Stimulated activated CD8-positive, alpha-beta memory T cell treated with anti-CD3 and anti-CD28 coated beads, Interleukin-2, amount 100 ng/mL, for 1 hour (primary cell): Measurements from ENCODE around the gene MINK1.
A peak's percentile ranks its signal among the peaks of the same experiment; 100 is the strongest.
"Not testable (repeated sequence)": the region's sequence is repeated elsewhere in the genome, so short reads cannot be mapped to it uniquely, and the experiment has no call there.

Source experiments
- DNase-seq, 2 donors: peaks; one replicate each; pipeline ENCODE4 v3.0.0-alpha.2; 2020; ENCODE audit warnings: low read depth in 2 of 2

Gene MINK1

GRCh38 chr17:4899341-4900230 lies 66.4 kb downstream of the MINK1 start, which contains the start of gene C17orf107:
Gene C17orf107, plus strand, starts transcription at chr17:4899536. Its CDS starts 227 bp downstream, at chr17:4899763.
- DNase-seq, result peak; percentile 86 to 87

GRCh38 chr17:4900231-4901107 lies 67.3 kb downstream of the MINK1 start:
- no peak for DNase-seq

- no peak for DNase-seq
These were observed 68.0 kb downstream of the MINK1 start for GRCh38 chr17:4901108-4901647.

GRCh38 chr17:4901648-4902344 lies 68.7 kb downstream of the MINK1 start:
- DNase-seq, result no peak

- no peak for DNase-seq
These were observed 69.4 kb downstream of the MINK1 start for GRCh38 chr17:4902540-4902939.

GRCh38 chr17:4903051-4903818 lies 70.1 kb downstream of the MINK1 start, which contains the start of gene CHRNE:
Gene CHRNE, minus strand, starts transcription at chr17:4903098. Its CDS starts 35 bp downstream, at chr17:4903063.
- DNase-seq, result peak; percentile 39 to 62

GRCh38 chr17:4906642-4907041 lies 73.5 kb downstream of the MINK1 start:
- not testable (repeated sequence) for DNase-seq

GRCh38 chr17:4908301-4908700 lies 75.2 kb downstream of the MINK1 start:
- no peak for DNase-seq

- DNase-seq, result peak in 1 of 2 donors; percentile 54
These were observed 75.8 kb downstream of the MINK1 start for GRCh38 chr17:4908711-4909496.

GRCh38 chr17:4913994-4914393 lies 80.9 kb downstream of the MINK1 start:
- no peak for DNase-seq

GRCh38 chr17:4914551-4914950 lies 81.4 kb downstream of the MINK1 start:
- DNase-seq, result not testable (repeated sequence)

GRCh38 chr17:4919511-4920047 lies 86.4 kb downstream of the MINK1 start:
- no peak for DNase-seq

GRCh38 chr17:4920351-4921048 lies 87.4 kb downstream of the MINK1 start:
- DNase-seq, result no peak

- no peak for DNase-seq
These were observed 88.2 kb downstream of the MINK1 start for GRCh38 chr17:4921320-4921719.

- not testable (repeated sequence) for DNase-seq
These were observed 93.6 kb downstream of the MINK1 start for GRCh38 chr17:4926577-4927335.

GRCh38 chr17:4928881-4929280 lies 95.7 kb downstream of the MINK1 start:
- no peak for DNase-seq

GRCh38 chr17:4931963-4932362 lies 98.8 kb downstream of the MINK1 start, which contains the start of gene GP1BA:
Gene GP1BA, plus strand, starts transcription at chr17:4932277. Its CDS starts 328 bp downstream, at chr17:4932605.
- no peak for DNase-seq

- DNase-seq, result no peak
These were observed 99.6 kb downstream of the MINK1 start for GRCh38 chr17:4932756-4933155.
